ENCODE data around the gene TEX30.

TEX30 gene

GRCh38 chr13:102768909-102769308, 4.7 kb downstream of the TEX30 start:
- H3K36me3 Mint-ChIP-seq: no peaks in the 10 kb centered on the region
- no peak overlapping the region for H3K27ac Mint-ChIP-seq
- no peaks in the 10 kb centered on the region for H3K9me3 Mint-ChIP-seq
- peaks cover 32% of the 10 kb centered on the region for H3K4me1 Mint-ChIP-seq
- no peak overlapping the region for H3K4me3 Mint-ChIP-seq
- no peaks in the 10 kb centered on the region for H3K27me3 Mint-ChIP-seq

DNA sequence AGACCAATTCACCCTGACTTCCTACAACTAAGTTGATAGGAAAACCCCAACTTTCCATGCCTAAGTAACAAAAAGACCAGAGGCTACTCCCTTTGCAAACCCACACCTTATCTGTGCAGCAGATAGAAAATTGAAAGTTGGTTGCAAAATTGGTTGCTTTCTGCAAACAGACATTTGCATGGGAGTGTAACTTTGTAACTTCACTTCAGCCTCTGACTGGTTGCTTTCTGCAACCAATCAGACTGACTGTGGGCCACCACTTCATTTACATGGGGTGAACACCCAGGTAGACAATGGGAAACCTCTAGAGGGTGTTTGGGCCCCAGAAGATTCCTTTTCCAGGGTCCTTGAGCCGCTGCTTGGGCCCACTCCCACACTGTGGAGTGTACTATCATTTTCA, 9.8 kb downstream of the TEX30 start:
- Mint-ChIP-seq H3K27ac (no peak overlapping the region), H3K4me1 (no peaks in the 10 kb centered on the region), H3K36me3 (peaks cover 2% of the 10 kb centered on the region), H3K9me3 (no peaks in the 10 kb centered on the region), H3K4me3 (no peak overlapping the region), H3K27me3 (no peaks in the 10 kb centered on the region)

DNA sequence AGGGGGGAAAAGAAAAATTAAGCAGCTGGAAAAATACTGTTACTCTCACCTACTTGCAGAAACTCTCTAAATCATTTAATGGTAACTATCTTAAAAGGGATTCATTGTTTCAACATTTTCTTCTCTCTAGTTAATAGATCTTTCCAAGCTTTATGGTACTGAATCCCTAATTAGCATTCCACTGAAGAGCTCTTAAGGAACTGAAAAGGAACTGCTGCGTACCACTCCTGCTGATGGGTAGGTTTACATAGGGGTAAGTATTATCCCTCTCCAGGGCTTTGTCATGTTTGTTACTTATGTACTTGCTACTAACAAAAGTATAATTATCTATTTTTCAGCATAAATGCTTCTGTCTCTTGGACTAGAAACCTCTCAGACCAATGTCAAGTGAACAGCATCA, 12.5 kb downstream of the TEX30 start:
- no peak overlapping the region for H3K27ac Mint-ChIP-seq
- no peaks in the 10 kb centered on the region for H3K27me3 Mint-ChIP-seq
- no peaks in the 10 kb centered on the region for H3K9me3 Mint-ChIP-seq
- no peak overlapping the region for H3K4me3 Mint-ChIP-seq
- H3K4me1 Mint-ChIP-seq: no peaks in the 10 kb centered on the region
- H3K36me3 Mint-ChIP-seq: peaks cover 2% of the 10 kb centered on the region

DNA sequence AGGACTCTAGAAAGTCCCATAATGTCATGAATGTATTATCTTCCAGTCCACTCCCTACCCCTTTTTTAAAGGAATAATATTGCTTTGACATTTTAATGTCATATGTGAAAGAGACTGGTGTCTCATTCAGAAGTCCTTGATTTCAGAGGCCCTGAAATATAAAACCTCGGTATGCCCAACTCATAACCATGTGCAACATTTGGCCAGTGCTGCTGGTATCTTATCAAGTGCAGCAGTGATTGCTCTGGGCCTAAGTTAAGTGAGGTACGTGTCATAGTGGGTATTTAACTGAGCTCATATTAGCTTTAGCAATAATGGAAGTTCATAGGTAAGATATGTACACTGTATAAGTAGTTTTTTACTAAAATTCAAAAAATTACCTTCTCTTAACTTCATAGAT, 14.7 kb downstream of the TEX30 start:
- Mint-ChIP-seq H3K27me3 (peaks cover 2% of the 10 kb centered on the region), H3K4me1 (no peaks in the 10 kb centered on the region), H3K27ac (no peak overlapping the region), H3K4me3 (no peak overlapping the region), H3K9me3 (no peaks in the 10 kb centered on the region), H3K36me3 (peaks cover 2% of the 10 kb centered on the region)

DNA sequence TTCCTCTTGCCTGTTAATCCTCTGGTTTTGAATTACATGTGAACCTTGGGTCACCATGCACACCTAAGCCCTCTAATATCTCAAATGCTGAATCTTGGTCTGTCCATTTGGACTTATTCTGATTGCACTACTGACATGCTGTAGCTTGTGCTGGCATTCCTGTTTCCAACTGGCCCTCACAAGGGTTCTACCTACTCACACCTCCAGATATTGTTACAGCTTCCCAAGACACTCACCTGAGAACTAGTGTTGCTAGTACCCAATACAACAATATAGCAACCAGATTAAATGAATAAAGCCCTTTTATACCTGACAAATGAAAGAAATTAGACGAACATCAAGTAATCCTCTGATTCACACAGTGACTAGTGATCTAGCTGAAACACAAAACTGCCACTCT, 16.6 kb downstream of the TEX30 start:
- H3K27ac Mint-ChIP-seq: no peak overlapping the region
- H3K36me3 Mint-ChIP-seq: peaks cover 2% of the 10 kb centered on the region
- no peaks in the 10 kb centered on the region for H3K9me3 Mint-ChIP-seq

GRCh38 chr13:102751886-102752285, 21.7 kb downstream of the TEX30 start:
- Mint-ChIP-seq H3K27ac (no peak overlapping the region), H3K4me3 (no peak overlapping the region), H3K27me3 (peaks cover 19% of the 10 kb centered on the region)

More for the DNA sequence above, 16.6 kb downstream of the TEX30 start:
- Mint-ChIP-seq H3K4me3 (no peak overlapping the region), H3K4me1 (no peaks in the 10 kb centered on the region), H3K27me3 (peaks cover 2% of the 10 kb centered on the region)

GRCh38 chr13:102742506-102742905, 31.1 kb downstream of the TEX30 start:
- Mint-ChIP-seq H3K9me3 (peaks cover 33% of the 10 kb centered on the region), H3K4me1 (no peaks in the 10 kb centered on the region), H3K27ac (no peak overlapping the region), H3K4me3 (no peak overlapping the region), H3K36me3 (peaks cover 11% of the 10 kb centered on the region), H3K27me3 (peaks cover 37% of the 10 kb centered on the region)

More at GRCh38 chr13:102751886-102752285, 21.7 kb downstream of the TEX30 start:
- Mint-ChIP-seq H3K36me3 (peaks cover 6% of the 10 kb centered on the region), H3K4me1 (no peaks in the 10 kb centered on the region), H3K9me3 (peaks cover 3% of the 10 kb centered on the region)

GRCh38 chr13:102742101-102742500, 31.5 kb downstream of the TEX30 start:
- H3K4me1 Mint-ChIP-seq: no peaks in the 10 kb centered on the region
- H3K4me3 Mint-ChIP-seq: no peak overlapping the region
- no peak overlapping the region for H3K27ac Mint-ChIP-seq
- H3K9me3 Mint-ChIP-seq: peaks cover 33% of the 10 kb centered on the region
- H3K36me3 Mint-ChIP-seq: peaks cover 11% of the 10 kb centered on the region
- peaks cover 37% of the 10 kb centered on the region for H3K27me3 Mint-ChIP-seq

DNA sequence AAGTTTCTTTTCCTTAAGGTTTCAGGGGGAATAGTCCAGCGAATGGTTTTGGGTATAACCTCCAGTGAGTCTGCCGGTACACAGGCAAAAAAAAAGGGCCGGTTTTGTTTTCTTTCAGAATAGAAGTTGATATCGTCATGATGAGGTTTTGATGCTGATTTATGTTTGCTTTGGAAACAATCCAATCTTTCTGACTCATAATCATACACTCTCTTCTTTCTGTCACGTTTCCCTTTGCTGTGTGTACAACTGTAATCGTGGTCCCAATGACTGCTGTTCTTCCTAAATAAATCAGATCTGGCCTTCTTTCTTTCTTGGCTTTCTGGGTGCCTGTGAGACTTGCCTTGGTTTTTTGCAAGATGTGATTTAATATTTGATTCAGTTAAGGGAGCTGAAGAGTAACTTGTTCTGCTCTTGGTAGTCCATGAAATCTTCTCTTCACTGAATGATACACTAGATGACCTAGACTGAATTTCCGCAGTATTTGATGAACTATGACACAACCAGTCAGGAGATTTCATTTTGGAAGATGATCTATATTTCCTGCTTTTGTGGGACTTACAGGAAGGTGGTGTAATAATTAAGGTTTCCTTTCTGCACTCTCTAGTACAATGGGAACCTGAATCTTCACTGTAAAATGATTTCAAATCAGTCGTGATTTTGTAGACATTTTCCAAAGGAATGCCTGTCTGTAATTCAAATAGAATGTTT, 43.9 kb downstream of the TEX30 start:
- no peaks in the 10 kb centered on the region for H3K4me1 Mint-ChIP-seq

GRCh38 chr13:102726430-102726829, 47.2 kb downstream of the TEX30 start:
- no peak overlapping the region for H3K4me3 Mint-ChIP-seq
- no peaks in the 10 kb centered on the region for H3K4me1 Mint-ChIP-seq
- H3K36me3 Mint-ChIP-seq: no peaks in the 10 kb centered on the region
- peak overlapping the region; percentile 38 for H3K27ac Mint-ChIP-seq
- H3K9me3 Mint-ChIP-seq: no peaks in the 10 kb centered on the region
- peaks cover 11% of the 10 kb centered on the region for H3K27me3 Mint-ChIP-seq

More for the DNA sequence above, 43.9 kb downstream of the TEX30 start:
- peaks cover 12% of the 10 kb centered on the region for H3K27me3 Mint-ChIP-seq
- H3K4me3 Mint-ChIP-seq: no peak overlapping the region
- no peak overlapping the region for H3K27ac Mint-ChIP-seq
- no peaks in the 10 kb centered on the region for H3K9me3 Mint-ChIP-seq
- no peaks in the 10 kb centered on the region for H3K36me3 Mint-ChIP-seq

DNA sequence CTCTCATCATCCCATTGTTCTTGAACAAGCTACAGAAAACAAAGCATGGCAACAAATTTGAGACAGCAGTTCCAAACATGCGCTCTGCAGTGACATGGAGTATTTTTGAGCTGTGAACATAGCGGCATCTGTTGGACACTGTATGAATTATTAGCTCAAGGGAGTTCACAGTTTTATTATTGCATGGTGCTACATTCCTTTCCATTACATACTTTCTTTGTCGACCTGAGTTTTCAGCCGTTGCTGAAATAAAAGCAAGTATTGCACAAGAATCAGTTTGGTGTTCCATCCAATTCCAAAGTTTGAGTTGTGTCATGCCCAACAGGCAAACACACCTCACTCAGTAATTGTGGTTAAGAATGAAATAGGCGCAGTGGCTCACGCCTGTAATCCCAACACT, 48.7 kb downstream of the TEX30 start:
- H3K27ac Mint-ChIP-seq: no peak overlapping the region
- no peak overlapping the region for H3K4me3 Mint-ChIP-seq
- peaks cover 13% of the 10 kb centered on the region for H3K27me3 Mint-ChIP-seq
- no peaks in the 10 kb centered on the region for H3K4me1 Mint-ChIP-seq
- H3K9me3 Mint-ChIP-seq: no peaks in the 10 kb centered on the region
- no peaks in the 10 kb centered on the region for H3K36me3 Mint-ChIP-seq

- H3K4me1 Mint-ChIP-seq: no peaks in the 10 kb centered on the region
- no peaks in the 10 kb centered on the region for H3K36me3 Mint-ChIP-seq
- H3K27ac Mint-ChIP-seq: no peak overlapping the region
- no peaks in the 10 kb centered on the region for H3K9me3 Mint-ChIP-seq
- H3K4me3 Mint-ChIP-seq: no peak overlapping the region
- H3K27me3 Mint-ChIP-seq: peaks cover 10% of the 10 kb centered on the region
Measured at GRCh38 chr13:102721800-102722231, 51.8 kb downstream of the TEX30 start.

GRCh38 chr13:102718746-102719145, 54.8 kb downstream of the TEX30 start:
- Mint-ChIP-seq H3K4me3 (no peak overlapping the region), H3K27me3 (peaks cover 9% of the 10 kb centered on the region), H3K4me1 (no peaks in the 10 kb centered on the region), H3K36me3 (no peaks in the 10 kb centered on the region), H3K9me3 (no peaks in the 10 kb centered on the region), H3K27ac (no peak overlapping the region)
